Endometrium (tissue), 2 donors: Measurements from ENCODE around the gene ZCCHC3.
"Not testable (repeated sequence)": the region's sequence is repeated elsewhere in the genome, so short reads cannot be mapped to it uniquely, and the experiment has no call there.

ENCODE experiments used
- FAIRE-seq: peaks from 2 replicates; lab custom pipeline; 2012; peaks lifted over from hg19 to GRCh38; lab: Jason Lieb, UNC
- donor health status: control.
- donor health status: control.

The ZCCHC3 gene

GRCh38 chr20:313402-313801, 16.0 kb downstream of the ZCCHC3 start:
- no peak for FAIRE-seq

GRCh38 chr20:313948-314347, 16.6 kb downstream of the ZCCHC3 start:
- FAIRE-seq, result no peak

- no peak for FAIRE-seq
These were observed 19.1 kb downstream of the ZCCHC3 start for GRCh38 chr20:316316-317068.

GRCh38 chr20:324177-325044, 27.0 kb downstream of the ZCCHC3 start:
- FAIRE-seq, result no peak

- no peak for FAIRE-seq
These were observed 27.9 kb downstream of the ZCCHC3 start, which contains the start of gene SOX12 for GRCh38 chr20:325045-325888. Gene SOX12 (plus strand): TSS chr20:325552. CDS start chr20:325925, 373 bp downstream.

- FAIRE-seq, result no peak
These were observed 28.7 kb downstream of the ZCCHC3 start for GRCh38 chr20:325889-326644.

GRCh38 chr20:326645-327185, 29.3 kb downstream of the ZCCHC3 start:
- no peak for FAIRE-seq

GRCh38 chr20:327186-328026, 30.0 kb downstream of the ZCCHC3 start:
- no peak for FAIRE-seq

- no peak for FAIRE-seq
These were observed 30.9 kb downstream of the ZCCHC3 start for GRCh38 chr20:328027-328974.

- no peak for FAIRE-seq
These were observed 31.8 kb downstream of the ZCCHC3 start for GRCh38 chr20:328975-329695.

GRCh38 chr20:329851-330232, 32.5 kb downstream of the ZCCHC3 start:
- FAIRE-seq, result no peak

- no peak for FAIRE-seq
These were observed 33.1 kb downstream of the ZCCHC3 start for GRCh38 chr20:330233-331149.

- FAIRE-seq, result no peak
These were observed 37.2 kb downstream of the ZCCHC3 start for GRCh38 chr20:334578-334977.

GRCh38 chr20:336040-336439, 38.7 kb downstream of the ZCCHC3 start:
- not testable (repeated sequence) for FAIRE-seq

GRCh38 chr20:341682-342081, 44.3 kb downstream of the ZCCHC3 start:
- FAIRE-seq, result no peak

GRCh38 chr20:343107-343506, 45.7 kb downstream of the ZCCHC3 start:
- no peak for FAIRE-seq

- FAIRE-seq, result no peak
These were observed 48.8 kb downstream of the ZCCHC3 start for GRCh38 chr20:346033-346639.
